DOHH2 (cell line): ENCODE measurements around the gene FAM118B.
"Not testable (repeated sequence)": the region's sequence is repeated elsewhere in the genome, so short reads cannot be mapped to it uniquely, and the experiment has no call there.

ENCODE experiments used
- H3F3A ChIP-seq: fragments of 200-600 bp; sonication (generic), shearing (Covaris generic); 2 replicates; pipeline ENCODE4 v1.6.0; 2016; ENCODE audit warnings: antibody characterized with exemption, mild to moderate bottlenecking; ENCODE audit not compliant: control insufficient read depth, insufficient read depth
- H3K27ac ChIP-seq: fragments of 200-600 bp; sonication (generic); 2 replicates; pipeline ENCODE4 v1.5.1; 2014; ENCODE audit warnings: low read depth, mild to moderate bottlenecking, low read length, moderate library complexity
- H3K27me3 ChIP-seq: fragments of 200-600 bp; sonication (generic); 2 replicates; pipeline ENCODE4 v1.6.1; 2014; ENCODE audit warnings: mild to moderate bottlenecking, low read length, mixed read lengths; ENCODE audit not compliant: control insufficient read depth
- H3K36me3 ChIP-seq: fragments of 200-600 bp; sonication (generic); 2 replicates; pipeline ENCODE4 v1.6.1; 2014; ENCODE audit warnings: mild to moderate bottlenecking, low read length, moderate library complexity, mixed read lengths; ENCODE audit not compliant: control insufficient read depth
- H3K4me1 ChIP-seq: fragments of 200-600 bp; sonication (generic); 2 replicates; pipeline ENCODE4 v1.6.1; 2014; ENCODE audit warnings: mild to moderate bottlenecking, low read length, mixed read lengths; ENCODE audit not compliant: control insufficient read depth
- H3K4me2 ChIP-seq: fragments of 200-600 bp; sonication (generic); 2 replicates; pipeline ENCODE4 v1.6.0; 2014; ENCODE audit warnings: mild to moderate bottlenecking, low read length, moderate library complexity
- H3K4me3 ChIP-seq: fragments of 200-600 bp; sonication (generic); 2 replicates; pipeline ENCODE4 v1.5.1; 2014; ENCODE audit warnings: mild to moderate bottlenecking, low read length, mixed read lengths
- H3K79me2 ChIP-seq: fragments of 200-600 bp; sonication (generic); 2 replicates; pipeline ENCODE4 v1.6.1; 2014; ENCODE audit warnings: mild to moderate bottlenecking, low read length, mixed read lengths; ENCODE audit not compliant: control insufficient read depth
- H3K9me2 ChIP-seq: fragments of 200-600 bp; sonication (generic); replicated peaks from 2 replicates; pipeline ENCODE4 v1.6.1; 2014; ENCODE audit warnings: mild to moderate bottlenecking, low read length, mixed read lengths; ENCODE audit not compliant: control insufficient read depth
- H3K9me3 ChIP-seq: fragments of 200-600 bp; sonication (generic); 2 replicates; pipeline ENCODE4 v1.6.1; 2014; ENCODE audit warnings: antibody characterized with exemption, low read length, mixed read lengths; ENCODE audit not compliant: control insufficient read depth, insufficient read depth
- H4K20me1 ChIP-seq: fragments of 200-600 bp; sonication (generic); 2 replicates; pipeline ENCODE4 v1.6.0; 2014; ENCODE audit warnings: low read depth, mild to moderate bottlenecking, antibody characterized with exemption, low read length, moderate library complexity; ENCODE audit not compliant: control insufficient read depth, insufficient read depth
- CTCF ChIP-seq: fragments of 200-600 bp; sonication (generic); IDR thresholded peaks from one replicate; pipeline ENCODE4 v1.5.1; 2014; ENCODE audit warnings: antibody characterized with exemption, mild to moderate bottlenecking, low read depth, low read length; ENCODE audit not compliant: poor library complexity, severe bottlenecking
- EZH2phosphoT487 ChIP-seq: fragments of 200-600 bp; sonication (generic); IDR thresholded peaks from 2 replicates; pipeline ENCODE4 v1.6.1; 2017; ENCODE audit warnings: borderline replicate concordance, mild to moderate bottlenecking, antibody characterized with exemption, low read length, moderate library complexity, mixed read lengths

Gene FAM118B

GRCh38 chr11:126246636-126247035, 35.1 kb downstream of the FAM118B start:
- Histone ChIP-seq H4K20me1 (no peaks in the 10 kb centered on the region), H3F3A (no peaks in the 10 kb centered on the region), H3K27me3 (no peaks in the 10 kb centered on the region), H3K4me1 (no peaks in the 10 kb centered on the region), H3K4me3 (no peak overlapping the region), H3K27ac (no peak overlapping the region), H3K9me2 (no peaks in the 10 kb centered on the region), H3K36me3 (peaks cover 9% of the 10 kb centered on the region), H3K4me2 (no peak overlapping the region), H3K9me3 (no peaks in the 10 kb centered on the region), H3K79me2 (no peaks in the 10 kb centered on the region)
- TF ChIP-seq CTCF (no peak), EZH2phosphoT487 (no peak)

DNA sequence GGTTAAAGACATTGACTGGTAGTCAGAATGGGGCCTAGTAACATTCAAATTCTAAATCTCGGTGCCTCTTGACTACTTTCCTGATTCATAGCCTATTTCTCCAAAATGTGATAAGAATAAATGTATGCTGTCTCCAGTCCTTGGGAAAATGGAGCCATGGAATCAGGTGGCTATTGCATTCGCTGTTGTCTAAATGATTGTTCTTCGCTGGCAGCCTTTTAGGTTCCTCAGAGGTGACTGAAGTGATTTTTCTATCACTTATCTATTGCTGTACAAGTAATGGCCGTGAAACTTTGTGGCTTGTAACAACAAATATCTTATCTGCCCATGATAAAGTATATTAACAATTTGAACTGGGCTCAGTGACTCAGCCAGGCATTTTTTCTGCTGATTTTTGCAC, 41.7 kb downstream of the FAM118B start:
- Histone ChIP-seq H3K9me2 (no peaks in the 10 kb centered on the region), H4K20me1 (no peaks in the 10 kb centered on the region), H3K27ac (no peak overlapping the region), H3K4me1 (no peaks in the 10 kb centered on the region), H3K4me2 (no peak overlapping the region), H3K27me3 (no peaks in the 10 kb centered on the region), H3K9me3 (no peaks in the 10 kb centered on the region), H3K4me3 (no peak overlapping the region), H3K79me2 (no peaks in the 10 kb centered on the region), H3F3A (peaks cover under 1% of the 10 kb centered on the region; the same call in 1 of the 2 replicates), H3K36me3 (peaks cover 19% of the 10 kb centered on the region)
- TF ChIP-seq CTCF (no peak), EZH2phosphoT487 (no peak)

DNA sequence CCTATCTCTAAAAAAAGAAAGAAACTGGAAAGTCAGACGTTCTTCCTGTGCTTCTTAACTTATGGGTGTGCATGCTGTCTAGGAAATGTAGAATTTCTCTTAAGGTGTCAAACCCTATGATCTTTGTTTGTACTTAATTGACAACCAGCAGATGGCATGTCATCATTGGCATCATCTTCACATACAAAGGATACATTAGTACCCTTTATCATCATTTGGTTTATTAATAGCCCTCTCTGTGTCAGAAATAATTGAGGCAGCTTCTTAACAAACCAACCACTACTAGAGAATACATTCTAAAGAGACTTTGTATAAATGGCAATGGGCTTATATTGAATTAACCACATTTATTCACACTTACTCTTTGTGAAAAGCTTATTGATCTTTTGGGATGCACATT, 43.2 kb downstream of the FAM118B start:
- no peaks in the 10 kb centered on the region for H3K79me2 ChIP-seq
- no peak overlapping the region for H3K27ac ChIP-seq
- H3F3A ChIP-seq, result peaks cover 10% of the 10 kb centered on the region
- no peaks in the 10 kb centered on the region for H3K4me1 ChIP-seq
- no peaks in the 10 kb centered on the region for H3K9me3 ChIP-seq
- H4K20me1 ChIP-seq, result no peaks in the 10 kb centered on the region
- H3K4me3 ChIP-seq, result no peak overlapping the region
- TF ChIP-seq EZH2phosphoT487 (no peak), CTCF (no peak)
- no peaks in the 10 kb centered on the region for H3K9me2 ChIP-seq
- H3K4me2 ChIP-seq, result no peak overlapping the region
- H3K27me3 ChIP-seq, result no peaks in the 10 kb centered on the region
- peaks cover 19% of the 10 kb centered on the region for H3K36me3 ChIP-seq

GRCh38 chr11:126255507-126255906, 43.9 kb downstream of the FAM118B start:
- H3K4me2 ChIP-seq, H3K4me1 ChIP-seq, H3K79me2 ChIP-seq, H3K27me3 ChIP-seq, H3K9me2 ChIP-seq, H3K27ac ChIP-seq, H3K4me3 ChIP-seq, H4K20me1 ChIP-seq, H3K9me3 ChIP-seq: not testable (repeated sequence)
- Histone ChIP-seq H3F3A (peaks cover 13% of the 10 kb centered on the region), H3K36me3 (peaks cover 19% of the 10 kb centered on the region)
